Measurements from ENCODE around the gene VEZF1. TPM values are rescaled to one million over a fixed set of nuclear protein-coding genes. Genes with fewer than 3 reads are reported as not detected.

VEZF1 gene
- total and polyA plus RNA-seq, 12 donors: 17.5 to 81.2 (median 60.7) TPM

DNA sequence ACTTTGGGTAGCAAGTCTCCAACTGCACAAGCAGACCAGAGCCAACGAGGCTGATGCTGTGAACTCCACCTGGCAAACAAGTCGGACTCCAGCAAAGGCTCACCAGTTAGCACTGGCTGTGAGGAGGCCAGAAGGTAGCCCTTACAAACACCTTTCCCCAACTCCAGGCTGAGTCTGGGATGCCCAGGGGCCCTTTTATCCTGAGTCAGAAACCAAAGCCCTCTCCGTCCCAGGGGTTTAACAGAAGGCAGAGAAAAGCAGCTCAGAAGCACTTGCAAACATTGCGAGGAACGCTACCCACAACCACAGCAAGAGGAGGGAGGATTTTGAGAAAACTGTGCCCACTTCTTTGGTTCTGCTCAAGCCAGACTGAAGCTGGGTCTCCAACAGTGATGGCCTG is 57.8 kb downstream of the VEZF1 start:
- intact Hi-C loops (cut with DNase I): no loop called here
- ATAC-seq (no peak), DNase-seq (no peak)
- 89 to 95% methylated on average over 5 of the region's 5 CpGs for WGBS, 2 donors
- Histone ChIP-seq H3K27me3 (no peaks in the 10 kb centered on the region), H3K4me1 (peaks cover 31 to 99% (median 85%) of the 10 kb centered on the region in 9 donors), H3K27ac (peak overlapping the region in 8 of 10 donors; percentile 16 to 69 (median 38)), H3K36me3 (no peaks in the 10 kb centered on the region), H3K9me3 (no peaks in the 10 kb centered on the region), H3K4me3 (no peak overlapping the region)
- TF ChIP-seq, protein P1, sequence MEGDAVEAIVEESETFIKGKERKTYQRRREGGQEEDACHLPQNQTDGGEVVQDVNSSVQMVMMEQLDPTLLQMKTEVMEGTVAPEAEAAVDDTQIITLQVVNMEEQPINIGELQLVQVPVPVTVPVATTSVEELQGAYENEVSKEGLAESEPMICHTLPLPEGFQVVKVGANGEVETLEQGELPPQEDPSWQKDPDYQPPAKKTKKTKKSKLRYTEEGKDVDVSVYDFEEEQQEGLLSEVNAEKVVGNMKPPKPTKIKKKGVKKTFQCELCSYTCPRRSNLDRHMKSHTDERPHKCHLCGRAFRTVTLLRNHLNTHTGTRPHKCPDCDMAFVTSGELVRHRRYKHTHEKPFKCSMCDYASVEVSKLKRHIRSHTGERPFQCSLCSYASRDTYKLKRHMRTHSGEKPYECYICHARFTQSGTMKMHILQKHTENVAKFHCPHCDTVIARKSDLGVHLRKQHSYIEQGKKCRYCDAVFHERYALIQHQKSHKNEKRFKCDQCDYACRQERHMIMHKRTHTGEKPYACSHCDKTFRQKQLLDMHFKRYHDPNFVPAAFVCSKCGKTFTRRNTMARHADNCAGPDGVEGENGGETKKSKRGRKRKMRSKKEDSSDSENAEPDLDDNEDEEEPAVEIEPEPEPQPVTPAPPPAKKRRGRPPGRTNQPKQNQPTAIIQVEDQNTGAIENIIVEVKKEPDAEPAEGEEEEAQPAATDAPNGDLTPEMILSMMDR (IDR thresholded peaks at IDR 0.05): no peak

GRCh38 chr17:57929386-57929785 is 58.7 kb downstream of the VEZF1 start:
- DNase-seq: no peak
- H3K4me1 ChIP-seq: peaks cover 29 to 100% (median 82%) of the 10 kb centered on the region in 9 donors
- H3K9me3 ChIP-seq: no peaks in the 10 kb centered on the region
- H3K4me3 ChIP-seq: no peak overlapping the region
- H3K27ac ChIP-seq: peak overlapping the region in 8 of 10 donors; percentile 8 to 69 (median 64)
- ATAC-seq: peak in 3 of 8 donors; percentile 4 to 43 (median 5)
- TF ChIP-seq, protein P1 (IDR thresholded peaks at IDR 0.05): no peak
- no peaks in the 10 kb centered on the region for H3K36me3 ChIP-seq
- H3K27me3 ChIP-seq: no peaks in the 10 kb centered on the region
- WGBS, 2 donors: 58% methylated on average over 4 of the region's 4 CpGs
- intact Hi-C loops (cut with DNase I): loop anchor here in 1 of 10 donors (1.0 kb wide), 1 partner anchor 22 kb away; no protein-coding TSS in a partner anchor

DNA sequence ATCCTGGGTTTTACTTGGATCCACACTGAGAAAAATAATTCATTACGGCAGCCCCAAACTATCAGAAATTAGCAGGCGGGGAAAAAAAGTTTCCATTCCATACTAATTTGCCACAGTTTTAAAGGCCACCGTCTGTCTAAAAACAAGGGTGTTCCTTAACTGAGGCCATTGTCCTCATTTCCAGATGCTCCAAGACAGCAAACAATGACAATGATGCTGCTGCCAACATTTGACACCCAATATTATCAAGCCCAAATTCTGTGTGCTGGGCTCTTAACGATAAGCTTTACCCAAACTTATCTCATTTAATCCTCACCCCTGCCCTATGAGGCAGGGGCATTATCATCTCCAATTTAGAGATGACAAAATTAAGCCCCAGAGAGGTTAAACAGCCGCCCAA is 59.1 kb downstream of the VEZF1 start:
- Histone ChIP-seq H3K27me3 (no peaks in the 10 kb centered on the region), H3K27ac (peak overlapping the region in 8 of 10 donors; percentile 31 to 69 (median 64)), H3K4me3 (no peak overlapping the region), H3K4me1 (peaks cover 29 to 98% (median 79%) of the 10 kb centered on the region in 9 donors), H3K9me3 (no peaks in the 10 kb centered on the region), H3K36me3 (no peaks in the 10 kb centered on the region)
- WGBS, 2 donors: 41 to 48% methylated on average over 5 of the region's 5 CpGs
- DNase-seq: no peak
- TF ChIP-seq, protein P1 (IDR thresholded peaks at IDR 0.05): no peak
- peak in 1 of 8 donors; percentile 34 for ATAC-seq
- intact Hi-C loops (cut with DNase I): loop anchor here in 1 of 10 donors (1.0 kb wide), 1 partner anchor 22 kb away; no protein-coding TSS in a partner anchor

DNA sequence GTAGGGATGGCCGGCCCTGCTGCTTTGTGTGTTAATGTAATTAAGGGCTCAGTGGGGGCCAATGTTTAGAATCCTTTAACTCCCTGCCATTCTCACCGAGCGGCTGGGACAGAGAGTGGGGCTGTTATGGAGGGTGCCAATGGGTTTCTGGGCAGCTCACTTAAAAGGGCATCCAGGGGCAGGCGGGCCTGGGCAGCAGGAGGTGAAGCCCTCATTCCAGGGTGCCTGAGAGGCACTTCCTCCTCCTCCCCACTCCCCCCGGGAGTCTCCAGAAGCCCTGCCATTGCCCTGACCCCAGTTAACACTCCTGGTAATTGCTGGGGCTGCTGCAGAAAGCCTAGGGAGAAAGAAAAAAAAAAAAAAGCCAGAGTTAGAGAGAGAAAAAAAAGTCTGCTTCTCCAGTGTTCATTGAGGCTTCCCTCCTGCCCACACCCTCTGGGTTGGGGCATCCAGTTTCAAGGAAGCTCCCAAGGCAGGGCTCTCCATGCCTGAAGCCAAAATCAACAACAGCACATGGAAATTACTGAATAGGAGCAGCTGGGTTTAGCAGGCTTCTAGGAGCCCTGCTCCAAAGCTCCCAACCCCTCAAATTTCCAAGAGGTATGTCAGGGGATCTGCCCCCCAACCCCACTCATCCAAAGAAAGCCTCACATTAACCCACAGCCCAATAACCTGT is 60.9 kb downstream of the VEZF1 start:
- Histone ChIP-seq H3K27ac (peak overlapping the region in 9 of 10 donors; percentile 22 to 75 (median 62)), H3K36me3 (no peaks in the 10 kb centered on the region), H3K27me3 (no peaks in the 10 kb centered on the region), H3K4me1 (peaks cover 29 to 95% (median 85%) of the 10 kb centered on the region in 9 donors), H3K4me3 (peak overlapping the region in 1 of 10 donors; percentile 12), H3K9me3 (no peaks in the 10 kb centered on the region)
- 24 to 32% methylated on average over 5 of the region's 5 CpGs for WGBS, 2 donors
- intact Hi-C loops (cut with DNase I): no loop called here
- peak; percentile 25 to 82 (median 70) for ATAC-seq
- TF ChIP-seq, protein P1 (IDR thresholded peaks at IDR 0.05): no peak
- DNase-seq: no peak
